Measurements from ENCODE around the gene RPL10A. TPM values are rescaled to one million over a fixed set of nuclear protein-coding genes. Genes with fewer than 3 reads are reported as not detected.
"Not testable (repeated sequence)": the region's sequence is repeated elsewhere in the genome, so short reads cannot be mapped to it uniquely, and the experiment has no call there.

The RPL10A gene
- total RNA-seq, 2 experiments from 2014 or later = 2,453 to 2,464 TPM

DNA sequence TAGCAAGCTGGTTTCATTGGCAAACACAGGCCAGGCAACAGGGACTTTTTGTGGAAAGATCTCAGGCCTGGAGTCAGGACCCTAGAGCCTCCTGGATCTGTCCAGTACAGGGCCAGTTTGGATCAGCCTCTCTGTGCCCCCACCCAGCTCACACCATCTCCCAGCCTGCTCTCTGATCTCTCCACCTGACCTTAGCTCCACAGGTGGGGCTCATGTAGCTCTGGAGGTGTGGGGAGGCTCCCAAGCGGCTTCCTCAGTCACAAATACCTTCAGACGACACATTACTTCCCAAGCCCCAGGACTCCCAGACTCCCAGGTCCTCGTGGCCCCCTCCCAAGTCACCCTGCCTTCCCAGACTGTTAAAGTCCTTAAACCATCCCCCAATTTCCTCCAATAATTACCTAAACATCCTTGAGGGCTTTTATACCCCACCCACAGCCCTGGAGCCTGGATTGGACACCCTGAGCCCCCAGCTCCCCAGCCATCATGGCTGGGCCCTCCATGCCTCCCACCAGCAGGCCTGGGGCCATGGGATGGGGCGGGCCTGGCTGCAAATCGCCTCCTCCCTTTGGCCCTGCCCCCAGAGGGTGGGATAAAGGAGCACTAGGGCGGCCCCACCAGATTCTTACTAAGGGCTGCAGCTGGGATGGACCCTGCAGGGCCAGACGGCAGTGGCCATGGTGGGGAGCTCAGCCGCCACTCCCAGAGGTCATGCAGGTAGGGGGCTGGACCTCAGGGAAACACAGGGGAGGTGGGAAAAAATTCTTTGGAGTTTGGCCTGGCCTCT lies 31.9 kb upstream of the RPL10A start:
- CTCF ChIA-PET = interaction anchor here (0.9 kb wide), 1 partner anchor 128 kb away, joined by 3 read pairs; no protein-coding TSS in a partner anchor
- intact Hi-C loops (cut with DNase I, micrococcal nuclease) = no loop called here

DNA sequence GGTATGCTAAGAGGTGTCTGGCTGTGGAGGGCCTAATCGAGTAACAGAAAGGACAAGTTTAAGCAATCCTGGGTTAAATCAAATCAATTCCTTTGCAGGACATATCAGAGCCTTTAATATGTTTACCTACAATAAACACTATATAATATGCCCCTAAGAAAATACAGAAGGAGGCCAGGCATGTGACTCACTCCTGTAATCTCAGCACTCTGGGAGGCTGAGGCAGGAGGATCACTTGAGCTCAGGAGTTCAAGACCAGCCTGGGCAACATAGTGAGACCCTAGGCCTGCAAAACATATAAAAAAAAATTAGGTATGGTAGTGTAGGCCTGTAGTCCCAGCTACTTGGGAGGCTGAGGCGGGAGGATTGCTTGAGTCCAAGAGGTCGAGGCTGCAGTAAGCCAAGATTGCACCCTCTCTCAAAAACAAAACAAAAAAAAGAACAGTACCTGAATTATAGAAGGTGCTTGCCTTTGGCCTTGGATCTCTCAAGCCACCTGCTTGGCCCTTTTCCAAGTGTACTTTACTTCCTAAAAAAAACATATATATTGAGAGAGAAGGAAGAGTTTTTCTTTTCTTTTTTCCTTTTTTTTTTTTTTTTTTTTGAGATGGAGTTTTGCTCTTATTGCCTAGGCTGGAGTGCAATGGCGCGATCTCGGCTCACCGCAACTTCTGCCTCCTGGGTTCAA lies 29.7 kb upstream of the RPL10A start:
- DNase-seq; H3K4me1 Mint-ChIP-seq (ENCODE audit: low read depth); CTCF ChIA-PET; H3K9me3 ChIP-seq (ENCODE audit: control insufficient read depth in 1 of 2, insufficient read depth in 1 of 2, low read length in 2 of 2); POLR2A ChIA-PET; H3K4me3 Mint-ChIP-seq; H3K27me3 ChIP-seq (ENCODE audit: control insufficient read depth in 1 of 2, insufficient read depth in 2 of 2, low read length in 2 of 2); H3K9me3 Mint-ChIP-seq; H3K4me1 ChIP-seq (ENCODE audit: insufficient read depth, low read length); H3K36me3 Mint-ChIP-seq (ENCODE audit: low read depth); H3K36me3 ChIP-seq (ENCODE audit: insufficient read depth, low read length); H3K4me3 ChIP-seq (ENCODE audit: low read length); H3K27ac ChIP-seq (ENCODE audit: low read depth in 1 of 2, low read length in 2 of 2); ATAC-seq (ENCODE audit: poor library complexity); intact Hi-C loops (cut with DNase I, micrococcal nuclease); H3K27ac Mint-ChIP-seq; H3K27me3 Mint-ChIP-seq: not testable (repeated sequence)

More for the DNA sequence above, 31.9 kb upstream of the RPL10A start:
- H3K4me1 Mint-ChIP-seq (ENCODE audit: low read depth) = no peaks in the 10 kb centered on the region
- H3K36me3 Mint-ChIP-seq (ENCODE audit: low read depth) = no peaks in the 10 kb centered on the region
- no peak for DNase-seq
- ATAC-seq (ENCODE audit: poor library complexity) = no peak
- no peak overlapping the region for H3K27ac Mint-ChIP-seq
- Histone ChIP-seq H3K36me3 (ENCODE audit: insufficient read depth, low read length) (no peaks in the 10 kb centered on the region), H3K27ac (ENCODE audit: low read depth in 1 of 2, low read length in 2 of 2) (no peak overlapping the region), H3K27me3 (ENCODE audit: control insufficient read depth in 1 of 2, insufficient read depth in 2 of 2, low read length in 2 of 2) (no peaks in the 10 kb centered on the region), H3K4me1 (ENCODE audit: insufficient read depth, low read length) (no peaks in the 10 kb centered on the region), H3K9me3 (ENCODE audit: control insufficient read depth in 1 of 2, insufficient read depth in 1 of 2, low read length in 2 of 2) (no peaks in the 10 kb centered on the region), H3K4me3 (ENCODE audit: low read length) (no peak overlapping the region)
- no peaks in the 10 kb centered on the region for H3K9me3 Mint-ChIP-seq
- POLR2A ChIA-PET = no interaction called here
- H3K27me3 Mint-ChIP-seq = no peaks in the 10 kb centered on the region
- no peak overlapping the region for H3K4me3 Mint-ChIP-seq
- TF ChIP-seq, protein P1, sequence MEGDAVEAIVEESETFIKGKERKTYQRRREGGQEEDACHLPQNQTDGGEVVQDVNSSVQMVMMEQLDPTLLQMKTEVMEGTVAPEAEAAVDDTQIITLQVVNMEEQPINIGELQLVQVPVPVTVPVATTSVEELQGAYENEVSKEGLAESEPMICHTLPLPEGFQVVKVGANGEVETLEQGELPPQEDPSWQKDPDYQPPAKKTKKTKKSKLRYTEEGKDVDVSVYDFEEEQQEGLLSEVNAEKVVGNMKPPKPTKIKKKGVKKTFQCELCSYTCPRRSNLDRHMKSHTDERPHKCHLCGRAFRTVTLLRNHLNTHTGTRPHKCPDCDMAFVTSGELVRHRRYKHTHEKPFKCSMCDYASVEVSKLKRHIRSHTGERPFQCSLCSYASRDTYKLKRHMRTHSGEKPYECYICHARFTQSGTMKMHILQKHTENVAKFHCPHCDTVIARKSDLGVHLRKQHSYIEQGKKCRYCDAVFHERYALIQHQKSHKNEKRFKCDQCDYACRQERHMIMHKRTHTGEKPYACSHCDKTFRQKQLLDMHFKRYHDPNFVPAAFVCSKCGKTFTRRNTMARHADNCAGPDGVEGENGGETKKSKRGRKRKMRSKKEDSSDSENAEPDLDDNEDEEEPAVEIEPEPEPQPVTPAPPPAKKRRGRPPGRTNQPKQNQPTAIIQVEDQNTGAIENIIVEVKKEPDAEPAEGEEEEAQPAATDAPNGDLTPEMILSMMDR (IDR thresholded peaks at IDR 0.05) = no peak

DNA sequence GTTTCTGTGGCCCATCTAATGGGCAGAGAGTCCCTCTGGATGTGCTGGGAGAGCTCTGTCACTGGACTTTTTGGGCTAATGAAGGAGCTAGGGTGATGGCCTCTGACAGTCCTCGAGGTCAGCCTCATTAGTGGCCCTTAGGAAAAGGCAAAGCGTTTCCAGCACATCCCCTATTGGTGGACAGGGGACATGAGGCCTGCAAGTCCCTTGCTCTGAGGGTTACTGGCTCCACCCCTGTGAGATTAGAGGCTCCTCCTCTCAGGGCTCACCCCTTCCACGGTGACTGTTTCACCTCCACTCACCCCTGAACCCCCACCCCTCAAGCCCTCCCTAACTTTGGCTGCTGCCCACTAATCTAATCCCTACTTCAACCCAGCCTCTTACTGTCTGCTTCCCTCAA lies 28.9 kb upstream of the RPL10A start:
- H3K4me3 Mint-ChIP-seq = no peak overlapping the region
- POLR2A ChIA-PET = no interaction called here
- CTCF ChIA-PET = no interaction called here
- H3K27ac Mint-ChIP-seq = no peak overlapping the region
- no peaks in the 10 kb centered on the region for H3K9me3 Mint-ChIP-seq
- DNase-seq (no peak), ATAC-seq (ENCODE audit: poor library complexity) (no peak)
- no peaks in the 10 kb centered on the region for H3K27me3 ChIP-seq (ENCODE audit: control insufficient read depth in 1 of 2, insufficient read depth in 2 of 2, low read length in 2 of 2)
- H3K27ac ChIP-seq (ENCODE audit: low read depth in 1 of 2, low read length in 2 of 2) = no peak overlapping the region
- H3K27me3 Mint-ChIP-seq = no peaks in the 10 kb centered on the region
- TF ChIP-seq, protein P1 (IDR thresholded peaks at IDR 0.05) = no peak
- no peak overlapping the region for H3K4me3 ChIP-seq (ENCODE audit: low read length)
- no peaks in the 10 kb centered on the region for H3K36me3 ChIP-seq (ENCODE audit: insufficient read depth, low read length)
- intact Hi-C loops (cut with DNase I, micrococcal nuclease) = no loop called here
- H3K9me3 ChIP-seq (ENCODE audit: control insufficient read depth in 1 of 2, insufficient read depth in 1 of 2, low read length in 2 of 2) = no peaks in the 10 kb centered on the region
- no peaks in the 10 kb centered on the region for H3K4me1 Mint-ChIP-seq (ENCODE audit: low read depth)
- H3K36me3 Mint-ChIP-seq (ENCODE audit: low read depth) = no peaks in the 10 kb centered on the region
- no peaks in the 10 kb centered on the region for H3K4me1 ChIP-seq (ENCODE audit: insufficient read depth, low read length)

All from CD4-positive, alpha-beta T cell (primary cell).